Suprapubic skin (tissue), 4 donors: ENCODE measurements around the gene DUS1L. TPM values are rescaled to one million over a fixed set of nuclear protein-coding genes. Genes with fewer than 3 reads are reported as not detected.

Experiments used
- DNase-seq, 2 donors: peaks; one replicate each; pipeline ENCODE4 v3.0.0-alpha.2; 2019; ENCODE audit warnings: low spot score in 2 of 2
- H3K27ac ChIP-seq: fragments of 200-600 bp; sonication (generic); one replicate; pipeline ENCODE4 v1.5.1; 2019
- H3K27me3 ChIP-seq: fragments of 200-600 bp; sonication (generic); one replicate; pipeline ENCODE4 v1.5.1; 2019
- H3K36me3 ChIP-seq: fragments of 200-600 bp; sonication (generic); one replicate; pipeline ENCODE4 v1.5.1; 2019
- H3K4me1 ChIP-seq: fragments of 200-600 bp; sonication (generic); one replicate; pipeline ENCODE4 v1.5.1; 2019
- H3K4me3 ChIP-seq: fragments of 200-600 bp; sonication (generic); one replicate; pipeline ENCODE4 v1.5.1; 2019; ENCODE audit warnings: mild to moderate bottlenecking
- H3K9me3 ChIP-seq: fragments of 200-600 bp; sonication (generic); one replicate; pipeline ENCODE4 v1.5.1; 2019
- CTCF ChIP-seq, 2 donors: fragments of 200-600 bp in 1 of 2; fragments of 450-650 bp in 1 of 2; sonication (generic) in 1 of 2; IDR thresholded peaks; one replicate each; pipeline ENCODE4 v1.5.1; 2016 to 2019; ENCODE audit warnings: antibody characterized with exemption in 2 of 2, mild to moderate bottlenecking in 1 of 2, moderate library complexity in 1 of 2
- EP300 ChIP-seq: sonication (generic); formaldehyde crosslinking; IDR thresholded peaks from one replicate; pipeline ENCODE4 v1.6.1; 2017; ENCODE audit warnings: antibody characterized with exemption
- POLR2A ChIP-seq, 2 donors: fragments of 450-650 bp; IDR thresholded peaks; one replicate each; pipeline ENCODE4 v1.6.1; 2017; ENCODE audit warnings: antibody characterized with exemption in 2 of 2, mild to moderate bottlenecking in 2 of 2, moderate library complexity in 2 of 2
- POLR2AphosphoS5 ChIP-seq, 3 donors: sonication (generic); formaldehyde crosslinking; IDR thresholded peaks; one replicate each; pipeline ENCODE4 v1.6.1; 2017; ENCODE audit warnings: antibody characterized with exemption in 3 of 3
- WGBS: methylation state at CpG from one replicate; pipeline ENCODE4 v1.1.5; 2018; 5-methylcytosine and 5-hydroxymethylcytosine counted together
- total RNA-seq, 4 donors: library from RNA; depleted of rRNA; stranded (reverse); fragments of >200 nt; gene quantifications; one replicate each; pipeline ENCODE4 v1.1.0, GENCODE V29; 2016

Gene DUS1L
- total RNA-seq, 4 donors from 2014 or later: 79.3 to 176 (median 108) TPM

- no peak overlapping the region for H3K4me3 ChIP-seq
- TF ChIP-seq EP300 (no peak), POLR2A (IDR thresholded peaks at IDR 0.05) (no peak), POLR2AphosphoS5 (IDR thresholded peaks at IDR 0.05) (no peak), CTCF (IDR thresholded peaks at IDR 0.05) (no peak)
- H3K4me1 ChIP-seq: peaks cover 32% of the 10 kb centered on the region
- H3K27ac ChIP-seq: no peak overlapping the region
- H3K36me3 ChIP-seq: peaks cover 3% of the 10 kb centered on the region
- WGBS: 69% methylated on average over 13 of the region's 14 CpGs
- no peaks in the 10 kb centered on the region for H3K27me3 ChIP-seq
- no peaks in the 10 kb centered on the region for H3K9me3 ChIP-seq
- DNase-seq: no peak
Observed at GRCh38 chr17:82020572-82021106, 45.0 kb downstream of the DUS1L start.

GRCh38 chr17:82019690-82020571 lies 45.7 kb downstream of the DUS1L start:
- WGBS: 63% methylated on average over 9 of the region's 34 CpGs
- no peak for TF ChIP-seq EP300
- TF ChIP-seq CTCF (IDR thresholded peaks at IDR 0.05): peak; percentile 15 to 73
- peaks cover 3% of the 10 kb centered on the region for H3K36me3 ChIP-seq

GRCh38 chr17:82018989-82019689 lies 46.5 kb downstream of the DUS1L start:
- peaks cover 36% of the 10 kb centered on the region for H3K4me1 ChIP-seq
- H3K36me3 ChIP-seq: peaks cover 3% of the 10 kb centered on the region
- no peak overlapping the region for H3K4me3 ChIP-seq
- H3K27me3 ChIP-seq: no peaks in the 10 kb centered on the region
- H3K9me3 ChIP-seq: no peaks in the 10 kb centered on the region
- TF ChIP-seq EP300 (no peak), POLR2A (IDR thresholded peaks at IDR 0.05) (no peak), CTCF (IDR thresholded peaks at IDR 0.05) (no peak), POLR2AphosphoS5 (IDR thresholded peaks at IDR 0.05) (no peak)
- H3K27ac ChIP-seq: no peak overlapping the region
- DNase-seq: no peak
- 67% methylated on average over 1 of the region's 33 CpGs for WGBS

More at GRCh38 chr17:82019690-82020571, 45.7 kb downstream of the DUS1L start:
- Histone ChIP-seq H3K4me1 (peaks cover 33% of the 10 kb centered on the region), H3K27me3 (no peaks in the 10 kb centered on the region), H3K27ac (no peak overlapping the region), H3K9me3 (no peaks in the 10 kb centered on the region), H3K4me3 (no peak overlapping the region)
- DNase-seq: no peak

GRCh38 chr17:82018152-82018988 lies 47.2 kb downstream of the DUS1L start:
- H3K4me1 ChIP-seq: peaks cover 36% of the 10 kb centered on the region
- 73% methylated on average over 14 of the region's 19 CpGs for WGBS
- H3K4me3 ChIP-seq: no peak overlapping the region
- no peak overlapping the region for H3K27ac ChIP-seq
- no peak for DNase-seq
- TF ChIP-seq POLR2A (IDR thresholded peaks at IDR 0.05) (no peak), EP300 (no peak), CTCF (IDR thresholded peaks at IDR 0.05) (no peak), POLR2AphosphoS5 (IDR thresholded peaks at IDR 0.05) (no peak)
- H3K9me3 ChIP-seq: no peaks in the 10 kb centered on the region
- no peaks in the 10 kb centered on the region for H3K27me3 ChIP-seq
- H3K36me3 ChIP-seq: peaks cover 3% of the 10 kb centered on the region
